Endodermal cell (in vitro differentiated cells): ENCODE data around the gene CCNT2. TPM values are rescaled to one million over a fixed set of nuclear protein-coding genes. Genes with fewer than 3 reads are reported as not detected.

Source experiments
- DNase-seq: peaks from one replicate; pipeline ENCODE4 v3.0.0-alpha.2; 2017
- H3K27ac ChIP-seq: 2 replicates; pipeline ENCODE4 v1.5.1; 2013; ENCODE audit warnings: mild to moderate bottlenecking, low read depth, low read length, moderate library complexity
- H3K27me3 ChIP-seq: 2 replicates; pipeline ENCODE4 v1.6.1; 2013; ENCODE audit warnings: mild to moderate bottlenecking, low read length, moderate library complexity; ENCODE audit not compliant: insufficient read depth, control insufficient read depth, poor library complexity, severe bottlenecking
- H3K36me3 ChIP-seq: 2 replicates; pipeline ENCODE4 v1.7.0; 2013; ENCODE audit warnings: mild to moderate bottlenecking, low read length, moderate library complexity; ENCODE audit not compliant: control insufficient read depth, insufficient read depth
- H3K4me1 ChIP-seq: one replicate; pipeline ENCODE4 v1.7.0; 2013; ENCODE audit warnings: low read length; ENCODE audit not compliant: control insufficient read depth, insufficient read depth
- H3K4me3 ChIP-seq: 2 replicates; pipeline ENCODE4 v1.5.1; 2013; ENCODE audit warnings: mild to moderate bottlenecking, low read length, moderate library complexity
- H3K9ac ChIP-seq: 2 replicates; pipeline ENCODE4 v1.6.1; 2013; ENCODE audit warnings: mild to moderate bottlenecking, low read length, moderate library complexity; ENCODE audit not compliant: poor library complexity, severe bottlenecking; ENCODE audit errors: extremely low read depth
- H3K9me3 ChIP-seq: 2 replicates; pipeline ENCODE4 v1.6.1; 2013; ENCODE audit warnings: mild to moderate bottlenecking, low read length, moderate library complexity; ENCODE audit not compliant: control insufficient read depth
- H3K27ac Mint-ChIP-seq: 2 replicates; pipeline ENCODE4 v1.8.0; 2020; ENCODE audit warnings: mixed read lengths
- H3K27me3 Mint-ChIP-seq: 2 replicates; pipeline ENCODE4 v1.8.0; 2021; ENCODE audit warnings: mild to moderate bottlenecking, mixed read lengths; ENCODE audit not compliant: insufficient read depth
- H3K36me3 Mint-ChIP-seq: 2 replicates; pipeline ENCODE4 v1.8.0; 2020; ENCODE audit warnings: low read depth, mixed read lengths
- H3K4me1 Mint-ChIP-seq: 2 replicates; pipeline ENCODE4 v1.8.0; 2020; ENCODE audit warnings: mixed read lengths
- H3K4me3 Mint-ChIP-seq: 2 replicates; pipeline ENCODE4 v1.8.0; 2020; ENCODE audit warnings: mild to moderate bottlenecking, moderate library complexity, mixed read lengths
- H3K9me3 Mint-ChIP-seq: 2 replicates; pipeline ENCODE4 v1.8.0; 2020; ENCODE audit warnings: mild to moderate bottlenecking, mixed read lengths
- WGBS, 2 experiments: methylation state at CpG; one replicate each; pipeline versions ENCODE4 v1.1.5 to v1.1.7; 2013; ENCODE audit warnings: missing lambda C conversion rate in 2 of 2, mixed read lengths in 1 of 2; ENCODE audit not compliant: insufficient coverage in 1 of 2, insufficient read length in 1 of 2; 5-methylcytosine and 5-hydroxymethylcytosine counted together
- total RNA-seq, 2 donors: library from RNA; stranded (reverse); fragmentation: NEBNext Ultra II Directional in 1 of 2; extraction: Animal tissue kit (Norgen Biotek cat#: 25700) in 1 of 2; gene quantifications; 2 replicates in 1 of 2; 3 replicates in 1 of 2; pipeline ENCODE4 v1.2.1, GENCODE V29; 2021
- TF ChIP-seq, protein P1 (sequence below): fragments of 200-600 bp; sonication (generic); conservative IDR thresholded peaks from 2 replicates; pipeline ENCODE4 v1.5.0; 2021; ENCODE audit warnings: antibody characterized with exemption, mild to moderate bottlenecking

CCNT2 gene
- total RNA-seq, 2 donors from 2014 or later = 51.4 to 53.3 TPM

DNA sequence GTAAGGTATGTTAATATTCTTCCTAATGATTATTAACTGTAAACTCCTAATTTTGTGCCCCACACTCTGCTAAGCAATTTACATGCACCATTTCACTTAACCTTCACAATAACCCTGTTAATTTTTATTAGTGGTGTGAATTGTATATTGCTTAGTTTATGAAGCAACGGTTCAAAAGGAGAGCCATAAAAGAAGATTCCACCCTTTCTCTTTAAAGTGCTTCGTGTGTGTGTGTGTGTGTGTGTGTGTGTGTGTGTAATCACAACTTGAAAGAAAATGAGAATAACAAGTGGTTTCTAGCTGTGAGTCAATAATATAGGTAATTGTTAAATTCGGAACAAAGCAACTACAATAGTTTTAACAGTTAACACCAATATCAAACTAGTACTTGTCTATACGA, 60.6 kb downstream of the CCNT2 start:
- H3K27ac Mint-ChIP-seq = no peak overlapping the region
- DNase-seq = no peak
- Histone ChIP-seq H3K27ac (no peak overlapping the region), H3K27me3 (no peaks in the 10 kb centered on the region), H3K4me3 (no peak overlapping the region), H3K9ac (no peak overlapping the region), H3K36me3 (no peaks in the 10 kb centered on the region), H3K9me3 (peaks cover under 1% of the 10 kb centered on the region), H3K4me1 (no peaks in the 10 kb centered on the region)
- TF ChIP-seq, protein P1, sequence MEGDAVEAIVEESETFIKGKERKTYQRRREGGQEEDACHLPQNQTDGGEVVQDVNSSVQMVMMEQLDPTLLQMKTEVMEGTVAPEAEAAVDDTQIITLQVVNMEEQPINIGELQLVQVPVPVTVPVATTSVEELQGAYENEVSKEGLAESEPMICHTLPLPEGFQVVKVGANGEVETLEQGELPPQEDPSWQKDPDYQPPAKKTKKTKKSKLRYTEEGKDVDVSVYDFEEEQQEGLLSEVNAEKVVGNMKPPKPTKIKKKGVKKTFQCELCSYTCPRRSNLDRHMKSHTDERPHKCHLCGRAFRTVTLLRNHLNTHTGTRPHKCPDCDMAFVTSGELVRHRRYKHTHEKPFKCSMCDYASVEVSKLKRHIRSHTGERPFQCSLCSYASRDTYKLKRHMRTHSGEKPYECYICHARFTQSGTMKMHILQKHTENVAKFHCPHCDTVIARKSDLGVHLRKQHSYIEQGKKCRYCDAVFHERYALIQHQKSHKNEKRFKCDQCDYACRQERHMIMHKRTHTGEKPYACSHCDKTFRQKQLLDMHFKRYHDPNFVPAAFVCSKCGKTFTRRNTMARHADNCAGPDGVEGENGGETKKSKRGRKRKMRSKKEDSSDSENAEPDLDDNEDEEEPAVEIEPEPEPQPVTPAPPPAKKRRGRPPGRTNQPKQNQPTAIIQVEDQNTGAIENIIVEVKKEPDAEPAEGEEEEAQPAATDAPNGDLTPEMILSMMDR = no peak
- no peak overlapping the region for H3K4me3 Mint-ChIP-seq
- peaks cover 2% of the 10 kb centered on the region for H3K9me3 Mint-ChIP-seq
- no peaks in the 10 kb centered on the region for H3K4me1 Mint-ChIP-seq
- H3K36me3 Mint-ChIP-seq = no peaks in the 10 kb centered on the region
- 75 to 100% methylated on average over 1 to 3 of the region's 4 CpGs for WGBS, 2 experiments
- H3K27me3 Mint-ChIP-seq = no peaks in the 10 kb centered on the region

DNA sequence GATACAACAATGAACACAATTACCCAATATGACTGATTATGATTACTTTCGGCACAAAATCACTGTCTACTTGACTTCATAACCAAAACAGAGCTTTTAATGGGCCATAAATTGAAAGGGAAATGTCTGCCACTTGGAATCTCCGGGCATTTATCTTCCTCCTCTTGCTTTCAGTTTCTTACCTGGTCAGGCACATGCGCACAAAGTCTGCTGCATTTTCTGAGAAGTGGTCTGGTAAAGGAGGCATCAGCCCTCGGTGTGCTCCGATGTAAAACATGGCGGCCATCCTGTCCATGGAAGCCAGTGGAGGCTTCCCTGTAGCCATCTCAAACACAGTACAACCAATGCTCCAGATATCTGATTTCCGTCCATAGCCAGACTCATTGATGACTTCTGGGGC, 62.0 kb downstream of the CCNT2 start:
- no peaks in the 10 kb centered on the region for H3K4me1 ChIP-seq
- H3K9me3 ChIP-seq = peaks cover 9% of the 10 kb centered on the region
- Mint-ChIP-seq H3K27ac (no peak overlapping the region), H3K4me1 (no peaks in the 10 kb centered on the region), H3K4me3 (no peak overlapping the region), H3K36me3 (no peaks in the 10 kb centered on the region), H3K27me3 (peaks cover under 1% of the 10 kb centered on the region), H3K9me3 (peaks cover 7% of the 10 kb centered on the region)
- H3K4me3 ChIP-seq = no peak overlapping the region
- no peak overlapping the region for H3K27ac ChIP-seq
- TF ChIP-seq, protein P1 = no peak
- 91 to 94% methylated on average over 5 to 7 of the region's 7 CpGs for WGBS, 2 experiments
- H3K27me3 ChIP-seq = no peaks in the 10 kb centered on the region
- no peak for DNase-seq
- H3K9ac ChIP-seq = no peak overlapping the region
- H3K36me3 ChIP-seq = no peaks in the 10 kb centered on the region

DNA sequence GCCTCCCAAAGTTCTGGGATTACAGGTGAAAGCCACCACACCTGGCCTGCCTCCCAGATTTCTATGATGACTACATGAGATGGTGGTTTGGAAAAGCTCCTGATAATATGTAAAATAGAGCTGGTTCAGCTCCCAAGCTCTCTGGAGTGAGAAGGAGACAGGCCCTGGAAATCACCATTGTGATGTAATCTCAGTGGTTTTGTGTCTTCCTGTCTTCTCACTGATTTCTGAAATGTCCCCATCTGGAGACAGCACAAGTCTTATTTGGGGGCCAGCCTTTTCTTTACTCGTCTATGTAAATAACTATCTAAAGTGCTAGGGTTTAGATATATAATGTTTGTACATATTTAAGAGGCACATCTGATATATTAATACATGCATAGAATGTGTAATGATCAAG, 64.0 kb downstream of the CCNT2 start:
- WGBS, 2 experiments = 86% methylated on average over 1 of the region's 1 CpG; no CpG with 5 or more reads in 1 of the 2 experiments
- peaks cover 7% of the 10 kb centered on the region for H3K9me3 Mint-ChIP-seq
- no peaks in the 10 kb centered on the region for H3K36me3 ChIP-seq
- no peak overlapping the region for H3K4me3 Mint-ChIP-seq
- H3K27me3 ChIP-seq = peaks cover 13% of the 10 kb centered on the region
- no peaks in the 10 kb centered on the region for H3K4me1 ChIP-seq
- H3K9me3 ChIP-seq = peaks cover 9% of the 10 kb centered on the region
- no peak overlapping the region for H3K4me3 ChIP-seq
- H3K27ac ChIP-seq = no peak overlapping the region
- H3K9ac ChIP-seq = no peak overlapping the region
- TF ChIP-seq, protein P1 = no peak
- H3K36me3 Mint-ChIP-seq = no peaks in the 10 kb centered on the region
- H3K27ac Mint-ChIP-seq = no peak overlapping the region
- H3K4me1 Mint-ChIP-seq = no peaks in the 10 kb centered on the region
- H3K27me3 Mint-ChIP-seq = peaks cover 10% of the 10 kb centered on the region
- DNase-seq = no peak
